ENCODE results near the gene USP35.

Gene USP35

GRCh38 chr11:78217650-78218541 lies 29.2 kb downstream of the USP35 start:
- Histone ChIP-seq H3K27me3 (ENCODE audit: control insufficient read depth, insufficient read depth, low read length) (no peaks in the 10 kb centered on the region), H3K4me2 (ENCODE audit: low read length) (no peak overlapping the region), H3K4me1 (no peaks in the 10 kb centered on the region), H3K36me3 (ENCODE audit: control insufficient read depth, insufficient read depth, low read length) (no peaks in the 10 kb centered on the region), H3K27ac (no peak overlapping the region), H3K79me2 (no peaks in the 10 kb centered on the region), H3K9me3 (ENCODE audit: control insufficient read depth, low read length) (no peaks in the 10 kb centered on the region), H2AFZ (no peak overlapping the region), H3K4me3 (ENCODE audit: low read depth, low read length) (no peak overlapping the region), H3K9ac (no peak overlapping the region)
- no peak for TF ChIP-seq CTCF (IDR thresholded peaks at IDR 0.05)

- Histone ChIP-seq H2AFZ (no peak overlapping the region), H3K27ac (no peak overlapping the region), H3K4me1 (no peaks in the 10 kb centered on the region), H3K79me2 (no peaks in the 10 kb centered on the region), H3K27me3 (ENCODE audit: control insufficient read depth, insufficient read depth, low read length) (no peaks in the 10 kb centered on the region), H3K9ac (no peak overlapping the region), H3K9me3 (ENCODE audit: control insufficient read depth, low read length) (no peaks in the 10 kb centered on the region), H3K4me3 (ENCODE audit: low read depth, low read length) (no peak overlapping the region), H3K4me2 (ENCODE audit: low read length) (no peak overlapping the region), H3K36me3 (ENCODE audit: control insufficient read depth, insufficient read depth, low read length) (no peaks in the 10 kb centered on the region)
- TF ChIP-seq CTCF (IDR thresholded peaks at IDR 0.05): no peak
Measured at GRCh38 chr11:78218707-78219492, 30.2 kb downstream of the USP35 start.

GRCh38 chr11:78219493-78220217 lies 30.9 kb downstream of the USP35 start:
- H3K4me2 ChIP-seq (ENCODE audit: low read length): no peak overlapping the region
- no peaks in the 10 kb centered on the region for H3K27me3 ChIP-seq (ENCODE audit: control insufficient read depth, insufficient read depth, low read length)
- no peaks in the 10 kb centered on the region for H3K9me3 ChIP-seq (ENCODE audit: control insufficient read depth, low read length)
- H3K4me1 ChIP-seq: no peaks in the 10 kb centered on the region
- H3K9ac ChIP-seq: no peak overlapping the region
- no peaks in the 10 kb centered on the region for H3K36me3 ChIP-seq (ENCODE audit: control insufficient read depth, insufficient read depth, low read length)
- H3K79me2 ChIP-seq: no peaks in the 10 kb centered on the region
- TF ChIP-seq CTCF (IDR thresholded peaks at IDR 0.05): no peak
- no peak overlapping the region for H2AFZ ChIP-seq
- H3K27ac ChIP-seq: no peak overlapping the region
- no peak overlapping the region for H3K4me3 ChIP-seq (ENCODE audit: low read depth, low read length)

DNA sequence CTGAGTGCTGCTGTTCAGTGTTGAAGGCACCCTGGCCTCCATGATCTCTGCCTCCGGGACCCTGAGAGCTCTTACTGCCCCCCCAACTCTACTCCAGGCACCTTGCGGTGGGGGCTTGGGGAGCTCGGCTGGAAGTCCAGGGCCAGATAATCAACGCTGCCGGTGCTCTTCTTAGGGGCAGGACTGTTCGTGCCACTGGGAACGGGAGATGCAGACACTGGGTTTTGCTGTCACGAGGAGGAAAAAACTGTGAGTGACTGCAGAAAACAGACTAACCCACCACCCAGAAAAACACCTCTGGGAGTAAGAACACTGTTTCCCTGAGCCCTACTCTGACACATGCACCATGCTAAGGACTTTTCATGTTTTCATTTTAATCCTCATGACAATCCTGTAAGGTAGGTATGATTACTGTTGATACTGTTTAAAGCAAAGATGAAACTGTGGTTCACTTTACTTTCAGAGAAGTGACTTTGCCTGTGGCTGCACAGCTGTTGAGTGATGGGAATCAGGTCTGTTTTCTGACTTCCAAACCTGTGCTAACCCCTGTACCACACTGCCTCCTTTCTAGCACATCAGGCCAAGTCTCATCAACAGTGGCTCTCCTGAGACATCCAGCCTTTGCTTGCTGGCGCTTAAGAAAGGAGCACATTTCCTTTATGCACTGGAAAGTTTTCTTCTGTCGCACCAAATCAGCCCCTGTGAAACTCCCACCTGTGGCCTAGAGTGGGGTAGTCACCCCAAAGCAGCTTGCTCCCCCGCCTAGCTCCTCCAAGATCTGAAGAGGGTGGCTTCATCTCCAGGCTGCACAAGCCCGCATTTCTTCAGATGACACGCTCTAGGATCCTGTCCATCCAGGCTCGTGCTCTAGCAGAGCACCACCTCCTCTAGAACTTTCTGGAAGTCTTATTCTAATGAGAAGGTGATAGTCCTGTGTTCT lies 31.8 kb downstream of the USP35 start:
- H3K9me3 ChIP-seq (ENCODE audit: control insufficient read depth, low read length): no peaks in the 10 kb centered on the region
- H3K27me3 ChIP-seq (ENCODE audit: control insufficient read depth, insufficient read depth, low read length): no peaks in the 10 kb centered on the region
- no peaks in the 10 kb centered on the region for H3K36me3 ChIP-seq (ENCODE audit: control insufficient read depth, insufficient read depth, low read length)
- no peak overlapping the region for H3K4me2 ChIP-seq (ENCODE audit: low read length)
- no peak overlapping the region for H3K27ac ChIP-seq
- H3K9ac ChIP-seq: no peak overlapping the region
- no peaks in the 10 kb centered on the region for H3K4me1 ChIP-seq
- no peak overlapping the region for H2AFZ ChIP-seq
- no peak overlapping the region for H3K4me3 ChIP-seq (ENCODE audit: low read depth, low read length)
- H3K79me2 ChIP-seq: no peaks in the 10 kb centered on the region
- no peak for TF ChIP-seq CTCF (IDR thresholded peaks at IDR 0.05)

Data from parathyroid adenoma (tissue), 2 donors.